ENCODE measurements around the gene TMEM184C.

The TMEM184C gene

DNA sequence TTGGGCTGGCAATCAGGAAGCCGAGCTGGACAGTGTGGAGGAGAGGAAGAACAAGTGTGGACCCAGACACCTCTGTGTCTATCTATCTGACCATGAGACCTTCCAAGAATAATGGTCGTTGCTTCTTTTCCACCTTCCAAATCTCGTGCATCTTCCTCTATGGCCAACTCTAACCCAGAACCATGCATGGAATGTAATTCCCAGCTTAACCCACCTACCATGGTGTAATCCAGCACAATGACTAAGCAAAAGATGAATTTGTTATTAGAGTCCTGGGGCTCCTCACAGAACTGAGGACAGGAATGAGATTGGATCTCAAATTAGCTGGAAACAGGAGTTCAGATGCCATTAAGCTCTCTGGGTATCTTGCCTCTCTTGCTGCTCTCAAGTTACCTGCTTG is 17.4 kb upstream of the TMEM184C start:
- no peak for DNase-seq (ENCODE audit: low read depth)

DNA sequence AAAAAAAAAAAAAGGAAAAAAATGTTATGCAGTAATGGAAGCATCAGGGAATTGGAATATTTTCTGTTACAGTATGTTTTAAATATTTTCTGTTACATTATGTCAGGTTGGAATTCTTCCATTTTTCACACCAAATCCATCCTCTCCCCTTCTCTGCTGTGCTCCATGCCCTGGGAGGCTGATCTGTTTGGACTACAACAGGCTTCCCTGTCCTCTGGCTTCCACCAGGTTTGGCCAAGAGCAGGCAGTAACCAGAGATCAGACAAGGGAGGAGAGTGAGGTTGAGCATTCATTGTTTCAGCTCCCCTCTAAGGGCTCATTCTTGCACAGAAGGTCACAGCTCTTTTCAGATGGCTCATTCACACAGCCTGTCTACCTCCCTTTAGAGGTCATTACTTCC is 11.7 kb upstream of the TMEM184C start:
- DNase-seq (ENCODE audit: low read depth) = no peak

DNA sequence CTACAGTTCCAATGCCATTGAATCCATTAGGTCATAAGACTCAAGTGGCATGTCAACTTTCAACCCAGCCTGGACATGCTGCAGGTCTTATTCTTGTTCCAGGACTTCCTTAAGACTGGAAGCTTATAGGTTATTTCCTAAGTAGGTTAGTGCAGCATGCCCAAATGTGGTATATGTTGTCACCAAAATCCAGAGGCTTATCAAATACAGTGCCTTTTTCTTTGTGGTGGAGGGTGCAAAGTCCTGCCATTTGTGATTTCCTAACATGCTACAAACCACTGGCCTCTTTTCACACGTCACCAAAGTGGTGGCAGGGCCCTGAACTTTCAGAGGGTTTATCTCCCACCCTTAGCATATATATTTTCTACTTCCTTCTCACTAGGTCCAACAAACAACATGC is 9.7 kb upstream of the TMEM184C start:
- no peak for DNase-seq (ENCODE audit: low read depth)

DNA sequence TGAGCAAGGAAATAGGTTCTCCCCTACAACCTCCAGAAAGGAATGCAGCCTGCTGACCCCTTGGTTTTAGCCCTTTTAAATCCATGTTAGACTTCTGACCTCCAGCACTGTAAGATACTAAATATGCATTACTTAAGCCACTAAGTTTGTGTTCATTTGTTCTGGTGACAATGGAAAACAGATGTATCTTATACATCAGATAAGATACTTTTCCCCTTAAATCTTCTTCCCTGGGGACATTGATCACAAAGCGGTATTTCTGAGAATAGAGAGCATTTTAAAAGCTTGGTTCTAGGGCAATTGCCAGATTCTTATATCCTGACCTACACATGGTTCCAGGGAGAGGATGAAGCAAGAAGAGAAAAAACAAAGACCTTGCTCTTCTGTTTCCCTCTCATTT is 6.5 kb upstream of the TMEM184C start:
- DNase-seq (ENCODE audit: low read depth) = no peak

DNA sequence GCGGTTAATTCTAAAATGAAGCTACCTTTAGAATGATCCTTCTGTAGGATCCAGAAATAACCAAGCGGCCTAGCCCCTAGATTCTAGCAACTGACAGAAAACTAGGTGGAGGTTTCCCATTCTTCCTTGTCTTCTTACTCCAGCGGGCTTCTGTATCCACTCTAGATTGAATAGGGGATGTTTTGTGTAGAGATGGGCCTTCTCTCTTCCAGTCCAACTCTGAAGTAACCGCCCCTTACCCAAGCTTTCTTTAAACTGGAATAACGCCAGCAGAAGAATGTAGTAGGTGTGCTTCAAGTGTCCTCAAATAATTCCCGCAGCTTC is 386 bp upstream of the TMEM184C start:
- DNase-seq (ENCODE audit: low read depth) = no peak

DNA sequence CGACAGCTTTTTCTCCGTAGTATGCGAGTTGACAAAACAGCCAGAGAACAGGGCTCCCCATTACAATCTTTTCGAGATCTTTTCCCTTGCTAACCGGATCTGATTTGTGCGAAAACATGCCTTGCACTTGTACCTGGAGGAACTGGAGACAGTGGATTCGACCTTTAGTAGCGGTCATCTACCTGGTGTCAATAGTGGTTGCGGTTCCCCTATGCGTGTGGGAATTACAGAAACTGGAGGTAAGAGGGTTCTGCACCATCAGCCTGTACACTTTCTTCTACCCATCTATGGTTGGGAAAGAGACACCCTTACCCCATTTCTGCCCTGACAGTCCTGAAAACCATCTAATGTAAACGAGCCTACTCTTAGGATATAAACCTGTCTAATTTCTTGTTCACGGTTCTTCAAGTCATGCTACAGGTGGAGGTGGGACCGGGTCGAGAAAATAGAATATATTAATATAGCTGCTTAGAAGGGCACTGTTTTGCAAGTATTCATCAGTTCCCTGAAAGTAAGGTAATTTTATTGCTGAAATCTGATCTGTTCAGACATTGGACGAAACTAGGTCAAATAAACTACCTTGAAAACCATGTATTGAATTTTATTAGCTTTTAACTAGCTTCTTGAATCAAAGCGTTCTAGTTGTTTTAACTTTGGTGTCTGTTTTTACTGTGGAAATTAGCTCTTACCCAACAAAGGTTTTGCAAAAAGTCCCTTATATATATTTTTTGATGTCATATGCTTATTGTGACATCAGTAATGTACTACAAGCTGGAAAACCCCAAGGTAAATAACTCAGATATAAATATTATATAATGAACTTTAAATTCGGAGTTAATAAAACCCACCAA is 869 bp downstream of the TMEM184C start:
- DNase-seq (ENCODE audit: low read depth) = no peak

DNA sequence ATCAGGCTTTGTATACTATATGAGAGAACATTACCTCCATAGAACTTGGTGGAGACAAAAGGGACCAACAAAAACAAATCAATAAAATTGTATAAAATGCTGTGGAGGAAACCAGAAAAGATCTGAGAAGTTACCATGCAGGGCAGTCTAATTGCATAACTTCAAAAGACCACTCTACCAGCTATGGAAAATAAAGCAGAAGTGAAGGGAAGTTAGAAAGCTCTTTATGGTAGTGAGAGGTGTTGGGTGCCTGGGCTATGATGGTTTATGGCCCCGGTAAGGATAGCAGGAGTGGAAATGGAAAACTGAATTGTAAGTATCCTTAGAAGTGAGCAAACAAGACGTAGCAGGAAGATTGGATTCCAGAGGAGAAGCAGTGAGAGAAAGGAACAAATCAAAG is 3.1 kb downstream of the TMEM184C start:
- no peak for DNase-seq (ENCODE audit: low read depth)

DNA sequence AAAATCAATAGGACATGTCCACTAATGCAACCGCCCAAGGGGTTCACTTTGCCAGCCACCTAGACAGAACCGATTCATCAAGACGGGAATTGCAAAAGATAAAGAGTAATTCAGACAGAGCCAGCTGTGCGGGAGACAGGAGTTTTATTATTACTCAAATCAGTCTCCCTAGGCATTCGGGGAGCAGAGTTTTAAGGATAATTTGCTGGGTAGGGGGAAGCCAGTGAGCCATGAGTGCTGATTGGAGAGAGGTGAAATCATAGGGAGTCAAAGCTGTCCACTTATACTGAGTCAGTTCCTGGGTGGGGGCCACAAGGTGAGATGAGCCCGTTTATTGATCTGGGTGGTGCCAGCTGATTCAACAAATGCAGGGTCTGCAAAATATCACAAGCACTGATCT is 8.5 kb downstream of the TMEM184C start:
- DNase-seq (ENCODE audit: low read depth) = no peak

DNA sequence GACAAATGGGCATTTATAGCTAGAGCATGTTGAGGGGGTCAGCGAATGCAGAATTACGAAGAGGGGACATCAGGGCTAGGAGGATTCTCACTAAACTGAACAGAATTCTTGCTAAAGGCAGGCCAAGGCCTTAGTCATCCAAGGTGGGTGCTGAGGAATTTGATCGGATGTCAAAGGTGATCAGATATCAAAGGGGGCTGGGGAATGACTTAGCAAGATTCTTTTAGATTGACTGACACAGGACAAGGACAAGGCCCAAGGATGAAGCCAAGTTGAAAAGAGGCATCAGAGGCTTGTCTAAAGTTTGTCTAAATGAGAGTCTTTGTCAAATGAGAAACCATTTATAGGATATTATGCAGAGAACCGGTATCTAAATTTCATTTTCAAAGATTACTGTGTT is 9.7 kb downstream of the TMEM184C start:
- no peak for DNase-seq (ENCODE audit: low read depth)

DNA sequence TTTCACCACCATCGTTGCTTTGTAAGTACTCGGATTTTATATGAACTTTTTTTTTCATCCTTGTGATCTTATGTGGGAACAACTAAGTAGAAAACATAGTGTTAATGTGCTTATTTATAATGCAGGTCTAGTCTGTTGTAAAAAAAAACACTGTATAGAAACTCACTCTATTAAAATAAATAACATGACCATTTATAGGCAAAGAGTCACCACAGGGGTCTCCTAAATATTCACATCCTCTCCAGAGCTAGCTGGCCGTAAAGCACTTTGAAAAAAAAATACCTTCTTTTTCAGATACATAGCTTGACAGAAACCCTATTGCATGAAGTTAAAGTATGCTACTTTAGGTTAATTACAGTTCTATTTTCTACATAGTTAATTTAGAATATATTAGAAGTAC is 11.2 kb downstream of the TMEM184C start:
- DNase-seq (ENCODE audit: low read depth) = no peak

DNA sequence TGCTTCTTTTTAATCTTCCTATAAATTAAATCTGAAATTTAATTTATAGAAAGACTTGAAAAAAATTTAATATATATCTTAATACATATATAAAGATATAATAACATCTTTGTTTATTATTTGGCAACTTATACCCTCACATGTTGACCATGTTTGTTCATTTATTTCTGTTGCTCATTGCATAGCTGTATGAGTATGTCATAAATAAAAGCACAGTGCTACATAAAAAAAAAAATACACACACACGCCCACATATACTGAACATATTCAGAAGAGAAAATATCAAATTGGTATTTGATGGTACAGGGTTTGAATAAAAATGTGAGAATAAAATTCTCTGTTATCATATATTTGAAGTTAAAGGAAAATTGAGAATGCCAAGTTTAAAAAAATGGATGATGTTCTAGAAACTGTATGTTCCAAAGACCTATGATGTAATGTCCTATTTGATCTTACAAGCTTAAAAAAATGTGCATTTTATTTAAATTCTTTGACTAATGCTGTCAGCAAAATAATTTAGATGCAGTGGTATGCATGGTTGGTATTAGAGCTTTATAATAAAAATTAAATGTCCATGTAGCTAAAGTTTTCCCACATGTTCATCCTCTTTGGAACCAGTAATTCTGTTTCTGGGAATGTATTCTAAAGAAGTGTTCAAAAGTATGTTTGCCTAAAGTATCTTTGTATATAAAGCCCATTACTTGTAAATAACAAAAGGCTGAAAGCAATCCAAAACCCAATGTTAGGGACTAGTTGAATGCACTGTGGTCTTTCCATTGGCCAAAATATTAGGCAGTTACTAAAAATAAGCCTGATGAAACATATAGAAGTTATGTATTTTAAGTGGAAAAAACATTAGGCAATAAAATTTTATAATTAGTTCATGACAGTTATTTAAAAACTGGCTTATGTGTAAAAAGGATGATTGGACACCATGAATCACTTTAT is 12.9 kb downstream of the TMEM184C start:
- no peak for DNase-seq (ENCODE audit: low read depth)

DNA sequence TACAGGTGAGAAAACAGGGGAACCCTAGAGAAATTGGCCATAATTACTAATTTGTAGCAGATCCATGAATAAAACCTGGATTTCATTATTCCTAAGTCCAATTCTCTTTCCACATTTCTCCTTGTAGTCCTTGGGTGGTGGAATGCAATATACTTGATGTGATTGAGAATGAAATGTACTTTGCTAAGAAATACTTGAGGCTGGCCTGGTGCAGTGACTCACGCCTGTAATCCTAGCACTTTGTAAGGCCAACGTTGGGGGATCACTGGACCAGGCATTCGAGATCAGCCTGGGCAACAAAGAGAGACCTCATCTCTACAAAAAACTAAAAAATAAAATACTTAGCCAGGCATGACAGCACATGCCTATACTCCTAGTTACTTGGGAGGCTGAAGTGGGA is 15.9 kb downstream of the TMEM184C start:
- DNase-seq (ENCODE audit: low read depth) = no peak

DNA sequence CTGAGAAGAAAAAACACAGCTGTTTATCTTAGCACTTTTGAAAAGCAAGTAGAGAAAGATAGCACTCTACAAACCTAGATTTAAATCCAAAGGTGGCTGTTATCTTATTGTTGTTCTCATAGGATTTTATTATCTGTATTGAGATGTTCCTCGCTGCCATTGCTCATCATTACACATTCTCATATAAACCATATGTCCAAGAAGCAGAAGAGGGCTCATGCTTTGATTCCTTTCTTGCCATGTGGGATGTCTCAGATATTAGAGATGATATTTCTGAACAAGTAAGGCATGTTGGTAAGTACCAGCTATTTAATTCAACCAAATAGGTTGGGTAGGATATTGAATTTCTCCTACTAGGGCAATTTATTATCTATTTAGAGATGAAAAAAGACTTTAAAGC is 16.4 kb downstream of the TMEM184C start:
- no peak for DNase-seq (ENCODE audit: low read depth)

DNA sequence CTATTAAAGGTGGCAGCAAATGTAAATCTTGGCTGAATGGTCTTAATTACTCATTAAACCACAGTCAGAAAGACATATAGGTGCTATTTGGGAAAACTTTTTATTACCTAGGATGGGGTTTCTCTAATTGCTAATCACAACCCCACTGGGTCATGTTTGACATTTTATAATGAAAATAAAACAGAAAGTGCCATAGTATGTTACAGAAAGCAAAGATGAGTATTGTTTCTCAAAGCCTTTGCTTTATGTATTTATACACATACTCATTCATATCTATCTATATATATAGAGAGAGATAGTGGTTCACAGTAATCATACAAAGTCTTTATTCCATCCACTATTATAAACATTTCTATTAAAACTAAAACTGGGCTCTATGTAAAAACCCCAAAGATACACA is 18.2 kb downstream of the TMEM184C start:
- no peak for DNase-seq (ENCODE audit: low read depth)

DNA sequence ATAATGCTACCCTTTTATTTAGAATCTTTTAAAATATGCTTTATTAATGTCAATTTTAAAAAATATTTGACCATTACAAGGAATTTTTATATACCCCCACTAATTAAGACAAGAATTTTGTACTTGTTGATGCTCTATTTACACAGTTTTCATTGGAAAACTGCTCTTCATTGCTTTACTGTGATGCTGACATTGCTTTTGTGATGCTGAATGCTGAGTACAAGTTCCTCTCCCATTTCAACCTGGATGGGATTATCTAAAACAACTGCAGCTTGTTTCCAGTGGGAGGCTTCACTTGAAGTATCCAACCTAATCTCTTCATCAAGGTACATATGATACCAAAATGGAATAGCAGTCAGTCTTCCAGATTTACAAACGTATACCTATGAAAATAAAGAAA is 21.2 kb downstream of the TMEM184C start:
- DNase-seq (ENCODE audit: low read depth) = no peak

DNA sequence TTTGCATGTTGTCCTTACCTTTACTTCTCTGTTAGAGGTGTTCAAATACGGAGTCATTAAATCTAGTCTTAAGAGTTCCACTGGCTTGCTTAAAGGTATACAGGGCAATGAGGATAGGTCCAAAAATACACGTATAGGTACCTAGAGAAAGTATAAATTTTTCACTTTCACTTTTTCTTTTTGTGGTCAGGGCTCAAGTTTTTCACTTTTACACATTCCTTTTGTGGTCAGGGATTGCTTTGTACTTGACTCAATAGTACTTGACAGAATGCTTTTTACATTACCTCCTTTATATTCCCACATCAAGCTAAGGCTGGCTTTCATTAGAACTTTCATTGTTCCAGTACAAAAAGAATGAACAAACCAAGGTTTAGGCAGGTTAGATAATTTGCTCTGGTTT is 21.7 kb downstream of the TMEM184C start:
- DNase-seq (ENCODE audit: low read depth) = no peak

DNA sequence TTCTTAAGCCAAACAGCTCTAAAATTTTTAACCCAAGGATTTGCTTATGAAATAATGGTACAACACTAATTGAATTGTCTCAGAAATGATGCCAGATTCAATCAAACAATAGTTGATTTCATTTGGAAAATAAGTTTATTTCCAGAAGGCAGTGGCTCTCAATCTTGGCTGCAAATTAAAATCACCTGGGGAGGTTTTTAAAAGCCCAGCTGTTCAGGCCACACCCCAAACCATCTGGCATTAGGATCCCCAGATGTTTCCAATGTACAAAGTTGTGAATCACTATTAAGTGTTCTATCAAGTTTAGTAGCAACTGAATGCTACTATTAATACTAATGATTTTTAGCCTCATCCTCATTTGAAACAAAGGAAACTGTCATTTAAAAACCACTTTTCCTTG is 22.2 kb downstream of the TMEM184C start:
- DNase-seq (ENCODE audit: low read depth) = no peak

DNA sequence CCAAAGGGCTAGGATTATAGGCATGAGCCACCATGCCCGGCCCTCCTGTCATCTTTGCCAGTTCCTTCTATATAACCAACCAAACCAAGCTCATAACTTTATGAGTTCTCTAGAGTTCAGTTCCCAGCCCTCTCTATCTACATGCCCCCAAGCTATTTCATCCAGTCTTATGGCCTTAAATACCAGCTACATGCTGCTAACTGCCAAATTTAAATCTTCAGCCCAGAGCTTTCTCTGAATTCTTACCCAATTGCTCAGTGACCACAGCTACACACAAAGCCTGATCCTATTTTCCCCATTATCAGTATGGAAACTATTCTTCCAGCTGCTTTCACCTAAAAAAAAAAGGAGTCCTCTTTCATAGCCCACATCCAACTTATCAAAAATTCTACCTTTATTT is 23.1 kb downstream of the TMEM184C start:
- DNase-seq (ENCODE audit: low read depth) = no peak

DNA sequence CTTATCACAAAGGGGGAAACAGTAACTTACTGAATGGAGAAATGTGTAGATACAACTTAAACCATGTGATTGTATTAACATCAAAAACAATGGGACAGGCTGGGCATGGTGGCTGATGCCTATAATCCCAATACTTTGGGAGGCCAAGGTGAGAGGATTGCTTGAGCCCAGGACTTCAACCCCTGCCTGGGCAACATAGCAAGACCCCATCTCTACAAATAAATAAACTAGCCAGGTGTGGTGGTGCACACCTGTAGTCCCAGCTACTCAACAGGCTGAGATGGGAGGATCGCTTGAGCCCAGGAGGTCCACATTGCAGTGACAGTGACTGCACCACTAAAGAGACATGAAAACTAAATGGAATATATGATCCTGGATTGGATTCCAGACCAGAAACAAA is 26.4 kb downstream of the TMEM184C start:
- no peak for DNase-seq (ENCODE audit: low read depth)

DNA sequence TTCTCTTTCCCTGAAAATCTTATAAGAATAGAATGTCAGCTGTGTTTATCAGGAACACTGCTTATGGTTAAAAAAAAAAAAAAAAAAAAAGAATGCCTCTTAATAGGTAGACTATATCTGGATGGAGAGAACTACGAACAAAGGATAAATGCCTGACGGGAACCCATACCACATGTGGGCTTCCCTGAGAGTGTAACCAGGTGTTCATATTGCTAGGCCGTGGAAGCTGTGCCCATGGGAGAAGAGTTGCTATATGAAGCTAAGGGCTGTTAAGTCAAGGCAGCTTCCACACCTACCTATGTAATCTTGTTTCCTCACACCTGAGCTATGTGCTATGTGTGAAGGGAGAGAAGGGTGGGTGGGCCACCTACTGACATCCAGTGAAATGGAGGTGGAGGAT is 27.3 kb downstream of the TMEM184C start:
- no peak for DNase-seq (ENCODE audit: low read depth)

DNA sequence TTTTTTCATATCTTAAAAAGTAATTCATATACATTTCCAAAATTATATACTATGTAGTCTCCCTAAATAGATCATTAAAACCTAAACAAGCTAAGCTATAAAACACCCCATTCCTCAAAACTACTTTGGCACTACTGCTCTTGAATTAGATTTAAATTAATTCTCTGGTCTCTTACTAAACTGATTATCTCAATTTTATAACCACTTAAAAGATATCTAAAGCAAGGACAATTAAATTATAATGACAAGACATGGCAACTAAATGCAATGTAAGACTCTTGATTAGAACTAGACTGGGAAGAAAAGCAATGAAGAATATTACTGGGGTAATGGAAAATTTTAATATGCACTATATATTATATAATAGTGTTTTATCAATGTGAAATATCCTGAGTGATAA is 27.9 kb downstream of the TMEM184C start:
- DNase-seq (ENCODE audit: low read depth) = no peak

DNA sequence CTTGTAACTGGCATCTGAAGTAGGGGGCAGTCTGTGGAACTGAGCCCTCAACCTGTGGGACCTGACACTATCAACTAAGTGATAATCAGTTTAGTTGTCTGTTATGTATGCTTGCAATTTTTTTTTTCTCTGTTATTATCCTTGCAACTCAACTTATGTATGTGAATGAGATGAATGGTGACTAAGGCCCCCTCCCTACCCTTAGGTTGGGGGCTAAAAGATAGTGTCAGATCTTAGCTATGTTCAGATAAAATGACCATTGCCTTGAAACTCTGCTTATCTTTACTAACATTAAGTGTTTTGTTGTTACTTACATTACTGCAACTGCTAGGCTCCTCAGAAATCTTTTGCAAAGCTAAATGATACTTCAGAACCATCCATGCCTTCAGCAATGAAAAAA is 31.5 kb downstream of the TMEM184C start:
- DNase-seq (ENCODE audit: low read depth) = no peak

DNA sequence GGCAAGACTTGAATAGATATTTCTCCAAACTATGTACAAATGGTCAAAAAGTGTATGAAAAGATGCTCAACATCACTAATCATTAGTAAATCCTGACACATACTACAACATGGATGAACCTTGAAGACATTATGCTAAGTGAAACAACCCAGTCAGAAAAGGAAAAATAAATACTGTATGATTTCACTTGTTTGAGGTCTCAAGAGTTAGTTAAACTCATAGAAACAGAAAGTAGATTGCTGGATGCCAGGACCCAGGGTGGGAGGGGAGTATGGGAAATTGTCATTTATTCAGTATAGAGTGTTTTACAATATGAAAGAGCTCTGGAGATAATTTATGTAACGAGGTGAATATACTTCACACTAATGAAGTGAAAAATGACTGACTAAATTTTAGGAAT is 34.4 kb downstream of the TMEM184C start:
- no peak for DNase-seq (ENCODE audit: low read depth)

DNA sequence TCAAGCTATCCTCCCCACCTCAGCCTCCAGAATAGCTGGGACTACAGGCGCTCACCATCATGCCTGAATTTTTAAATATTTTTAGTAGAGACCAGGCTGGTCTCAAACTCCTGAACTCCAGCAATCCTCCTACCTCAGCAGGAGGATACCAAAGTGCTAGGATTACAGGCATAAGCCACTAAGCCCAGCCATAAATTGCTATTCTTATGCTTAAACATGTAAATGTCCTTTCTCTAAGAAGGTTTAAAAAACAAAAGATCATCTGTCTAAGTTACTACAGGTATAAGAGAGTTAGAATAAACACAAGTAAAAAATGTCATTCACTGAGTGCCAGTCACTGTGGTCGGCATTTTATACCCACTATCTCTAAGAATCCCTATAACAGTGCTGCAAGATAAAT is 38.4 kb downstream of the TMEM184C start:
- no peak for DNase-seq (ENCODE audit: low read depth)
